PC-3 (cell line): ENCODE measurements around the gene GLB1L2. TPM values are rescaled to one million over a fixed set of nuclear protein-coding genes. Genes with fewer than 3 reads are reported as not detected.
"Not testable (repeated sequence)": the region's sequence is repeated elsewhere in the genome, so short reads cannot be mapped to it uniquely, and the experiment has no call there.

Source experiments
- ATAC-seq: fragments of 200-7000 bp; cut with Tn5 transposase; 2 replicates; pipeline ENCODE4 v1.9.1; 2020; ENCODE audit warnings: mild to moderate bottlenecking, moderate library complexity
- BruUV-seq: library from RNA; stranded (reverse); fragments of 400-500 nt; replicated peaks from 2 replicates; lab custom pipeline; 2021; lab: Mats Ljungman, UMichigan
- CTCF ChIA-PET: fragments of 300-600 bp; sonication (Branson Sonifier 250); formaldehyde crosslinking; loops from one replicate; lab custom pipeline; 2022; ENCODE audit warnings: antibody characterized with exemption; lab: Charles Lee
- POLR2A ChIA-PET: fragments of 300-600 bp; sonication (Branson Sonifier 250); formaldehyde crosslinking; loops from one replicate; lab custom pipeline; 2022; ENCODE audit warnings: antibody characterized with exemption; ENCODE audit not compliant: unreplicated experiment; lab: Charles Lee
- DNase-seq: peaks from one replicate; pipeline ENCODE4 v3.0.0-alpha.2; 2015
- H2AFZ ChIP-seq: fragments of 300-600 bp; sonication (generic); 2 replicates; pipeline ENCODE4 v1.6.0; 2016; ENCODE audit warnings: antibody characterized with exemption, low read length
- H3F3A ChIP-seq: fragments of 300-600 bp; sonication (generic); one replicate; pipeline ENCODE4 v1.6.0; 2017; ENCODE audit warnings: antibody characterized with exemption, low read length, control low read depth, mild to moderate bottlenecking; ENCODE audit not compliant: unreplicated experiment
- H3K27ac ChIP-seq: fragments of 300-600 bp; sonication (generic); 2 replicates; pipeline ENCODE4 v1.5.1; 2016; ENCODE audit warnings: mild to moderate bottlenecking, low read length
- H3K27me3 ChIP-seq: fragments of 300-600 bp; sonication (generic); 2 replicates; pipeline ENCODE4 v1.6.1; 2016; ENCODE audit warnings: low read length, mixed read lengths
- H3K36me3 ChIP-seq: fragments of 300-600 bp; sonication (generic); 2 replicates; pipeline ENCODE4 v1.6.1; 2016; ENCODE audit warnings: low read depth, mixed run types, low read length, mixed read lengths
- H3K4me1 ChIP-seq: fragments of 300-600 bp; sonication (generic); 2 replicates; pipeline ENCODE4 v1.5.1; 2016; ENCODE audit warnings: low read length; ENCODE audit not compliant: insufficient read depth
- H3K4me2 ChIP-seq: fragments of 300-600 bp; sonication (generic); 2 replicates; pipeline ENCODE4 v1.6.0; 2016; ENCODE audit warnings: low read length
- H3K4me3 ChIP-seq: fragments of 300-600 bp; sonication (generic); 2 replicates; pipeline ENCODE4 v1.5.1; 2016; ENCODE audit warnings: mild to moderate bottlenecking, low read length, mixed read lengths
- H3K79me2 ChIP-seq: fragments of 300-600 bp; sonication (generic); 2 replicates; pipeline ENCODE4 v1.6.1; 2017; ENCODE audit warnings: low read length, mixed read lengths
- H3K9ac ChIP-seq: fragments of 300-600 bp; sonication (generic); 2 replicates; pipeline ENCODE4 v1.6.0; 2016; ENCODE audit warnings: mild to moderate bottlenecking, low read length
- H3K9me2 ChIP-seq: fragments of 300-600 bp; sonication (generic); replicated peaks from 2 replicates; pipeline ENCODE4 v1.6.1; 2016; ENCODE audit warnings: mixed run types, low read length, mixed read lengths
- H3K9me3 ChIP-seq: fragments of 300-600 bp; sonication (generic); 2 replicates; pipeline ENCODE4 v1.6.1; 2016; ENCODE audit warnings: low read length, mixed read lengths
- H4K20me1 ChIP-seq: fragments of 300-600 bp; sonication (generic); 2 replicates; pipeline ENCODE4 v1.6.1; 2016; ENCODE audit warnings: low read length, mixed read lengths
- EZH2 ChIP-seq: fragments of 300-600 bp; sonication (generic); IDR thresholded peaks from one replicate; pipeline ENCODE4 v1.6.1; 2017; ENCODE audit warnings: antibody characterized with exemption, mild to moderate bottlenecking, low read length; ENCODE audit not compliant: unreplicated experiment
- EZH2phosphoT487 ChIP-seq: fragments of 300-600 bp; sonication (generic); IDR thresholded peaks from 2 replicates; pipeline ENCODE4 v1.6.1; 2018; ENCODE audit warnings: mild to moderate bottlenecking, antibody characterized with exemption, low read length, borderline replicate concordance
- intact Hi-C: fragments of 100-400 bp; cut with micrococcal nuclease; formaldehyde crosslinking; loops from 2 replicates; pipeline ENCODE4 v1.9.0; 2023
- total RNA-seq: library from RNA; depleted of rRNA; stranded (reverse); fragments of >200 nt; gene quantifications from 2 replicates; pipeline ENCODE4 v1.2.3, GENCODE V29; 2014
- TF ChIP-seq, protein P1 (sequence below): fragments of 300-600 bp; sonication (generic); conservative IDR thresholded peaks from 2 replicates; pipeline ENCODE4 v1.5.1; 2017; ENCODE audit warnings: antibody characterized with exemption, low read depth, mild to moderate bottlenecking, low read length

Gene GLB1L2
- total RNA-seq, 1 experiment from 2014 or later, result 0.62 TPM

DNA sequence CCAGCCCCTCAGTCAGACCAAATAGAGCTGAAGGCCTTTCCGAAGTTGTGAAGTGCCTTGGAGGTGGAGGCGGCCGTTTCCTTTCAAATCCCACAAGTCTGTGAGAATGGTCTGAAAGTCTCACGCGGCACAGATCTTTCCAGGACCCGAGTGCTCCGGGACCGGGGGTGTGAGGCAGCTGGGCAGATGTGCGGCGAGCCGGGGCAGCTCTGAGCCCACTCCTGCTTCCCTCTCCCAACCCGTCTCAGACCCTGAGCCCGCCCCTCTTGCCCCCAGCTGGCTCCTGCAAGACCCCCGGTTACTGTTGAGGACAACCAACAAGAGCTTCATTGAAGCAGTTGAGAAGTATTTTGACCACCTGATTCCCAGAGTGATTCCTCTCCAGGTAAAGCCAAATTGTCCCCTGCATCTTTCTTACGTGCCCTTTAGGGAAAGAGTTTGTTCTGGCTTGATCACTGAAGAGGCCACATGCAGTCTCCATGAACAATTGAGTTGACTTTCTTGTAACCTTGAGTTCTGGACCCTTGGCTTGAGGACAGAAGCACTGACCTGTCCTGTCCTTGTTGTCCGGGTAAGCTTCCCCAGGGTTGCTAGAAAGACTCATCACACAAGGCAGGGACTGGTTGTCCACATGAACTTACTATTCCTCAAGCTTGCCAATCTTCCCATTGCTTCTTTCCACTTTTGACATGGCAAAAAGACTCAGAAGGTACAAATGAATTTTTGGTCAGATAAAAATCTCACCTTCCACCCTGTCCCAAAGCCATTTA lies 48.1 kb upstream of the GLB1L2 start:
- Histone ChIP-seq H4K20me1 (no peaks in the 10 kb centered on the region), H3K36me3 (no peaks in the 10 kb centered on the region), H3K9me3 (no peaks in the 10 kb centered on the region), H3K4me3 (no peak overlapping the region), H3K9ac (no peak overlapping the region), H3K4me2 (no peak overlapping the region), H3K27ac (no peak overlapping the region), H3K27me3 (peaks cover 39% of the 10 kb centered on the region), H3F3A (no peaks in the 10 kb centered on the region), H3K4me1 (no peaks in the 10 kb centered on the region), H3K79me2 (no peaks in the 10 kb centered on the region), H3K9me2 (no peaks in the 10 kb centered on the region), H2AFZ (no peak overlapping the region)
- ChIA-PET CTCF (no interaction called here), POLR2A (no interaction called here)
- intact Hi-C loops, result no loop called here
- TF ChIP-seq, protein P1, sequence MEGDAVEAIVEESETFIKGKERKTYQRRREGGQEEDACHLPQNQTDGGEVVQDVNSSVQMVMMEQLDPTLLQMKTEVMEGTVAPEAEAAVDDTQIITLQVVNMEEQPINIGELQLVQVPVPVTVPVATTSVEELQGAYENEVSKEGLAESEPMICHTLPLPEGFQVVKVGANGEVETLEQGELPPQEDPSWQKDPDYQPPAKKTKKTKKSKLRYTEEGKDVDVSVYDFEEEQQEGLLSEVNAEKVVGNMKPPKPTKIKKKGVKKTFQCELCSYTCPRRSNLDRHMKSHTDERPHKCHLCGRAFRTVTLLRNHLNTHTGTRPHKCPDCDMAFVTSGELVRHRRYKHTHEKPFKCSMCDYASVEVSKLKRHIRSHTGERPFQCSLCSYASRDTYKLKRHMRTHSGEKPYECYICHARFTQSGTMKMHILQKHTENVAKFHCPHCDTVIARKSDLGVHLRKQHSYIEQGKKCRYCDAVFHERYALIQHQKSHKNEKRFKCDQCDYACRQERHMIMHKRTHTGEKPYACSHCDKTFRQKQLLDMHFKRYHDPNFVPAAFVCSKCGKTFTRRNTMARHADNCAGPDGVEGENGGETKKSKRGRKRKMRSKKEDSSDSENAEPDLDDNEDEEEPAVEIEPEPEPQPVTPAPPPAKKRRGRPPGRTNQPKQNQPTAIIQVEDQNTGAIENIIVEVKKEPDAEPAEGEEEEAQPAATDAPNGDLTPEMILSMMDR, result no peak
- no peak for TF ChIP-seq EZH2
- no peak for TF ChIP-seq EZH2phosphoT487
- ATAC-seq (no peak), DNase-seq (no peak)
- no TSS peak for BruUV-seq

DNA sequence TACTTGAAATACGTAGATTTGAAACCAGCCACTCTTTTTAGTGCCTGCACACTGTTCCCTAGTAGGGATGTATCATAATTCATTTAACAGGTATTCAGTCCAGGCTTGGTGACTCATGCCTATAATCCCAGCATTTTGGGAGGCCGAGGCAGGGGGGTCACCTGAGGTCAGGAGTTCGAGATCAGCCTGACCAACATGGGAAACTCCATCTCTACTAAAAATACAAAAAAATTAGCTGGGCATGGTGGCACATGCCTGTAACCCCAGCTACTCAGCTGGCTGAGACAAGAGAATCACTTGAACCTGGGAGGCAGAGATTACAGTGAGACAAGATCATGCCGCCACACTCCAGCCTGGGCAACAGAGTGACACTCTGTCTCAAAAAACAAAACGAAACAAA lies 47.4 kb upstream of the GLB1L2 start:
- BruUV-seq, H3K36me3 ChIP-seq, DNase-seq, H3K9me3 ChIP-seq, H3K4me1 ChIP-seq, ATAC-seq, H3K9ac ChIP-seq, H3K4me3 ChIP-seq, H3K79me2 ChIP-seq, intact Hi-C loops, H3K27ac ChIP-seq, H3K4me2 ChIP-seq, CTCF ChIA-PET, H2AFZ ChIP-seq, H3F3A ChIP-seq, H3K9me2 ChIP-seq, POLR2A ChIA-PET, H4K20me1 ChIP-seq: not testable (repeated sequence)
- peaks cover 33% of the 10 kb centered on the region for H3K27me3 ChIP-seq

DNA sequence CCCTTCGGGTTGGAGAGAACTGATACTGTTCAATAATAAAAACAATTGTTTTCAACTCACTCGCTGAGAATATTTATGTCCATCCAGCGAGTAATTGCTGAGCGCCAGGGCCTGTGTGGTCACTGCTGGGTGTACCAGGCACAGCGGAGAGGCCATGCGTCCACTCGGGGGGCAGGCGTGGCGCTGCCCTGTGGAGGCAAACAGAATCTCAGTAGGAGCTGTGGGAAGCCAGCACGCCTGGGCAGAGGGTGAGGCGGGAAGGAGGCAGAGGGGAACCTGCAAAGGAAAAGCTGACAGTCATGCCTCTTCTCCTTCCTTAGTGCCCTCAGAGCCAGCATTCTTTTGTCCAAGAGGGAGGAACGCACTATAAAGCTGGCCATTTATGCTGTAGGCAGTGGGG lies 44.2 kb upstream of the GLB1L2 start:
- Histone ChIP-seq H3K9ac (no peak overlapping the region), H3K36me3 (no peaks in the 10 kb centered on the region), H2AFZ (no peak overlapping the region), H3K27me3 (peaks cover 35% of the 10 kb centered on the region), H3K9me3 (no peaks in the 10 kb centered on the region), H3K27ac (no peak overlapping the region), H3K4me1 (no peaks in the 10 kb centered on the region), H3K9me2 (no peaks in the 10 kb centered on the region), H3K4me3 (no peak overlapping the region), H4K20me1 (no peaks in the 10 kb centered on the region), H3K79me2 (no peaks in the 10 kb centered on the region), H3K4me2 (no peak overlapping the region), H3F3A (no peaks in the 10 kb centered on the region)
- ChIA-PET POLR2A (no interaction called here), CTCF (no interaction called here)
- ATAC-seq (no peak), DNase-seq (no peak)
- TF ChIP-seq, protein P1, result no peak
- TF ChIP-seq EZH2 (no peak), EZH2phosphoT487 (no peak)
- intact Hi-C loops, result no loop called here
- BruUV-seq, result no TSS peak
